Measurements from ENCODE around the gene IMMP2L.

IMMP2L gene

GRCh38 chr7:110767550-110768110 lies 794.7 kb downstream of the IMMP2L start:
- no peak for FAIRE-seq

GRCh38 chr7:110766864-110767263 lies 795.4 kb downstream of the IMMP2L start:
- FAIRE-seq = no peak

- FAIRE-seq = no peak
Measured at GRCh38 chr7:110764852-110765251, 797.4 kb downstream of the IMMP2L start.

- no peak for FAIRE-seq
Measured at GRCh38 chr7:110762546-110763225, 799.6 kb downstream of the IMMP2L start.

GRCh38 chr7:110760341-110760740 lies 802.0 kb downstream of the IMMP2L start:
- no peak for FAIRE-seq

GRCh38 chr7:110759069-110759468 lies 803.2 kb downstream of the IMMP2L start:
- no peak for FAIRE-seq

- FAIRE-seq = no peak
Measured at GRCh38 chr7:110754649-110755048, 807.6 kb downstream of the IMMP2L start.

GRCh38 chr7:110750931-110751605 lies 811.2 kb downstream of the IMMP2L start:
- no peak for FAIRE-seq

GRCh38 chr7:110733221-110733620 lies 829.1 kb downstream of the IMMP2L start:
- no peak for FAIRE-seq

- FAIRE-seq = no peak
Measured at GRCh38 chr7:110724811-110725210, 837.5 kb downstream of the IMMP2L start.

- FAIRE-seq = no peak
Measured at GRCh38 chr7:110721395-110721794, 840.9 kb downstream of the IMMP2L start.

GRCh38 chr7:110720626-110721025 lies 841.7 kb downstream of the IMMP2L start:
- no peak for FAIRE-seq

GRCh38 chr7:110719741-110720140 lies 842.6 kb downstream of the IMMP2L start:
- FAIRE-seq = no peak

- no peak for FAIRE-seq
Measured at GRCh38 chr7:110718503-110719205, 843.6 kb downstream of the IMMP2L start.

GRCh38 chr7:110704225-110704624 lies 858.1 kb downstream of the IMMP2L start:
- FAIRE-seq = no peak

GRCh38 chr7:110698576-110698975 lies 863.7 kb downstream of the IMMP2L start:
- no peak for FAIRE-seq

- FAIRE-seq = no peak
Measured at GRCh38 chr7:110693344-110693743, 868.9 kb downstream of the IMMP2L start.

GRCh38 chr7:110688908-110689307 lies 873.4 kb downstream of the IMMP2L start:
- FAIRE-seq = no peak

GRCh38 chr7:110685899-110686298 lies 876.4 kb downstream of the IMMP2L start:
- no peak for FAIRE-seq

GRCh38 chr7:110681941-110682340 lies 880.4 kb downstream of the IMMP2L start:
- no peak for FAIRE-seq

GRCh38 chr7:110677405-110677804 lies 884.9 kb downstream of the IMMP2L start:
- no peak for FAIRE-seq

GRCh38 chr7:110676785-110677184 lies 885.5 kb downstream of the IMMP2L start:
- no peak for FAIRE-seq

- FAIRE-seq = no peak
Measured at GRCh38 chr7:110675383-110676103, 886.7 kb downstream of the IMMP2L start.

Measured in TTC549 (cell line).